Measurements from ENCODE around the gene NIBAN1. TPM values are rescaled to one million over a fixed set of nuclear protein-coding genes. Genes with fewer than 3 reads are reported as not detected.

Gene NIBAN1
- total and polyA plus RNA-seq, 7 experiments from 2014 or later, result 0.20 to 41.6 (median 2.3) TPM

- intact Hi-C loops (cut with micrococcal nuclease), result loop anchor here in 1 of 2 donors (2.0 to 10.0 kb wide), 4 partner anchors 109 to 1399 kb away; partner anchors contain the start of genes IVNS1ABP, ODR4 and TPR
- DNase-seq, result peak in 1 of 9 donors; percentile 4
- H3K4me1 ChIP-seq (ENCODE audit: control insufficient read depth in 2 of 2, insufficient read depth in 2 of 2, low read length in 2 of 2), result peaks cover 0 to 24% of the 10 kb centered on the region in 2 donors
Measured at GRCh38 chr1:184975208-184975870, 1.0 kb upstream of the NIBAN1 start.

GRCh38 chr1:184974837-184975115 lies 468 bp upstream of the NIBAN1 start:
- peaks cover 0 to 24% of the 10 kb centered on the region in 2 donors for H3K4me1 ChIP-seq (ENCODE audit: control insufficient read depth in 2 of 2, insufficient read depth in 2 of 2, low read length in 2 of 2)
- POLR2A ChIA-PET, result interaction anchor here (0.5 kb wide), 1 partner anchor 19 kb away, joined by 6 read pairs; no protein-coding TSS in a partner anchor
- no peaks in the 10 kb centered on the region for H3K36me3 ChIP-seq (ENCODE audit: control insufficient read depth in 2 of 3, insufficient read depth in 3 of 3, low read length in 3 of 3)
- DNase-seq, result no peak
- Mint-ChIP-seq H3K4me1 (peaks cover 9 to 46% (median 21%) of the 10 kb centered on the region in 7 donors), H3K4me3 (peak overlapping the region; percentile 40 to 90 (median 78)), H3K36me3 (peaks cover 0 to 10% (median 0%) of the 10 kb centered on the region in 5 donors), H3K9me3 (peaks cover 0 to 4% (median 0%) of the 10 kb centered on the region in 11 donors), H3K27ac (peak overlapping the region in 2 of 9 donors; percentile 8 to 76), H3K27me3 (peaks cover 12 to 39% (median 29%) of the 10 kb centered on the region in 5 donors)
- H3K4me3 ChIP-seq (ENCODE audit: low read length), result peak overlapping the region; percentile 63
- H3K9me3 ChIP-seq (ENCODE audit: control insufficient read depth in 2 of 3, low read length in 3 of 3), result no peaks in the 10 kb centered on the region
- intact Hi-C loops (cut with micrococcal nuclease), result loop anchor here in 1 of 2 donors (1.0 to 10.0 kb wide), 5 partner anchors 8 to 1400 kb away; partner anchors contain the start of genes IVNS1ABP, ODR4 and TPR
- CTCF ChIA-PET, result interaction anchor here (1.5 kb wide), 1 partner anchor 169 kb away, joined by 5 read pairs; no protein-coding TSS in a partner anchor
- H3K27me3 ChIP-seq (ENCODE audit: control insufficient read depth in 2 of 2, insufficient read depth in 2 of 2, low read length in 2 of 2), result no peaks in the 10 kb centered on the region
- no peak for ATAC-seq
- no peak overlapping the region for H3K27ac ChIP-seq (ENCODE audit: low read depth, low read length)

More at GRCh38 chr1:184975208-184975870, 1.0 kb upstream of the NIBAN1 start:
- Histone ChIP-seq H3K27me3 (ENCODE audit: control insufficient read depth in 2 of 2, insufficient read depth in 2 of 2, low read length in 2 of 2) (no peaks in the 10 kb centered on the region), H3K4me3 (ENCODE audit: low read length) (no peak overlapping the region), H3K27ac (ENCODE audit: low read depth, low read length) (no peak overlapping the region), H3K9me3 (ENCODE audit: control insufficient read depth in 2 of 3, low read length in 3 of 3) (no peaks in the 10 kb centered on the region), H3K36me3 (ENCODE audit: control insufficient read depth in 2 of 3, insufficient read depth in 3 of 3, low read length in 3 of 3) (no peaks in the 10 kb centered on the region)
- ChIA-PET CTCF (interaction anchor here (1.5 kb wide), 1 partner anchor 170 kb away, joined by 5 read pairs; no protein-coding TSS in a partner anchor), POLR2A (interaction anchor here (0.5 kb wide), 1 partner anchor 19 kb away, joined by 6 read pairs; no protein-coding TSS in a partner anchor)
- peak overlapping the region in 1 of 9 donors; percentile 60 for H3K27ac Mint-ChIP-seq
- H3K9me3 Mint-ChIP-seq, result peaks cover 0 to 4% (median 0%) of the 10 kb centered on the region in 11 donors
- peaks cover 0 to 7% (median 0%) of the 10 kb centered on the region in 5 donors for H3K36me3 Mint-ChIP-seq
- H3K4me1 Mint-ChIP-seq, result peaks cover 9 to 43% (median 21%) of the 10 kb centered on the region in 7 donors
- ATAC-seq, result no peak
- H3K4me3 Mint-ChIP-seq, result peak overlapping the region; percentile 40 to 90 (median 58)
- peaks cover 12 to 39% (median 29%) of the 10 kb centered on the region in 5 donors for H3K27me3 Mint-ChIP-seq

- Histone ChIP-seq H3K27me3 (ENCODE audit: control insufficient read depth in 2 of 2, insufficient read depth in 2 of 2, low read length in 2 of 2) (no peaks in the 10 kb centered on the region), H3K4me1 (ENCODE audit: control insufficient read depth in 2 of 2, insufficient read depth in 2 of 2, low read length in 2 of 2) (peaks cover 0 to 24% of the 10 kb centered on the region in 2 donors), H3K36me3 (ENCODE audit: control insufficient read depth in 2 of 3, insufficient read depth in 3 of 3, low read length in 3 of 3) (no peaks in the 10 kb centered on the region), H3K9me3 (ENCODE audit: control insufficient read depth in 2 of 3, low read length in 3 of 3) (no peaks in the 10 kb centered on the region), H3K27ac (ENCODE audit: low read depth, low read length) (peak overlapping the region; percentile 7), H3K4me3 (ENCODE audit: low read length) (peak overlapping the region; percentile 63)
- peak in 1 of 9 donors; percentile 36 for DNase-seq
- ChIA-PET POLR2A (no interaction called here), CTCF (interaction anchor here (1.1 kb wide), 1 partner anchor 9 kb away, joined by 3 read pairs; no protein-coding TSS in a partner anchor)
- H3K9me3 Mint-ChIP-seq, result peaks cover 0 to 4% (median 0%) of the 10 kb centered on the region in 11 donors
- H3K4me3 Mint-ChIP-seq, result peak overlapping the region; percentile 82 to 96 (median 90)
- peaks cover 12 to 38% (median 27%) of the 10 kb centered on the region in 5 donors for H3K27me3 Mint-ChIP-seq
- H3K27ac Mint-ChIP-seq, result peak overlapping the region; percentile 11 to 94 (median 58)
- ATAC-seq, result peak; percentile 73
- intact Hi-C loops (cut with micrococcal nuclease), result loop anchor here (1.0 to 10.0 kb wide), 8 partner anchors 9 to 1401 kb away; partner anchors contain the start of genes RNF2 (in 2 of the 2), IVNS1ABP (in 1 of the 2), ODR4 (in 1 of the 2) and SWT1 (in 1 of the 2)
- peaks cover 9 to 56% (median 21%) of the 10 kb centered on the region in 7 donors for H3K4me1 Mint-ChIP-seq
- peaks cover 0 to 10% (median 0%) of the 10 kb centered on the region in 5 donors for H3K36me3 Mint-ChIP-seq
Measured at GRCh38 chr1:184973272-184974055, 844 bp downstream of the NIBAN1 start.

- H3K4me1 Mint-ChIP-seq, result peaks cover 9 to 60% (median 21%) of the 10 kb centered on the region in 7 donors
- no peak overlapping the region for H3K27ac ChIP-seq (ENCODE audit: low read depth, low read length)
- no peak for ATAC-seq
- peak overlapping the region in 1 of 9 donors; percentile 94 for H3K27ac Mint-ChIP-seq
- H3K4me3 ChIP-seq (ENCODE audit: low read length), result peak overlapping the region; percentile 63
- H3K9me3 ChIP-seq (ENCODE audit: control insufficient read depth in 2 of 3, low read length in 3 of 3), result no peaks in the 10 kb centered on the region
- H3K9me3 Mint-ChIP-seq, result peaks cover 0 to 4% (median 0%) of the 10 kb centered on the region in 11 donors
- POLR2A ChIA-PET, result no interaction called here
- intact Hi-C loops (cut with micrococcal nuclease), result loop anchor here (1.0 to 10.0 kb wide), 7 partner anchors 10 to 1402 kb away; partner anchors contain the start of genes RNF2 (in 2 of the 2), IVNS1ABP (in 1 of the 2), ODR4 (in 1 of the 2) and SWT1 (in 1 of the 2)
- H3K36me3 Mint-ChIP-seq, result peaks cover 0 to 10% (median 0%) of the 10 kb centered on the region in 5 donors
- no peaks in the 10 kb centered on the region for H3K27me3 ChIP-seq (ENCODE audit: control insufficient read depth in 2 of 2, insufficient read depth in 2 of 2, low read length in 2 of 2)
- H3K4me1 ChIP-seq (ENCODE audit: control insufficient read depth in 2 of 2, insufficient read depth in 2 of 2, low read length in 2 of 2), result peaks cover 0 to 24% of the 10 kb centered on the region in 2 donors
- peaks cover 12 to 31% (median 21%) of the 10 kb centered on the region in 5 donors for H3K27me3 Mint-ChIP-seq
- CTCF ChIA-PET, result interaction anchor here (1.1 to 1.4 kb wide), 2 partner anchors 10 to 12 kb away, joined by 3 to 4 read pairs; no protein-coding TSS in a partner anchor
- H3K36me3 ChIP-seq (ENCODE audit: control insufficient read depth in 2 of 3, insufficient read depth in 3 of 3, low read length in 3 of 3), result no peaks in the 10 kb centered on the region
- peak overlapping the region in 9 of 10 donors; percentile 86 to 96 (median 90) for H3K4me3 Mint-ChIP-seq
- no peak for DNase-seq
Measured at GRCh38 chr1:184972315-184973055, 1.8 kb downstream of the NIBAN1 start.

GRCh38 chr1:184971522-184972265 lies 2.6 kb downstream of the NIBAN1 start:
- H3K36me3 Mint-ChIP-seq, result peaks cover 0 to 11% (median 0%) of the 10 kb centered on the region in 5 donors
- no peak overlapping the region for H3K4me3 Mint-ChIP-seq
- POLR2A ChIA-PET, result no interaction called here
- ATAC-seq, result no peak
- H3K9me3 Mint-ChIP-seq, result peaks cover 0 to 4% (median 0%) of the 10 kb centered on the region in 11 donors
- peaks cover 6 to 25% (median 15%) of the 10 kb centered on the region in 5 donors for H3K27me3 Mint-ChIP-seq
- Histone ChIP-seq H3K27ac (ENCODE audit: low read depth, low read length) (no peak overlapping the region), H3K4me1 (ENCODE audit: control insufficient read depth in 2 of 2, insufficient read depth in 2 of 2, low read length in 2 of 2) (peaks cover 0 to 24% of the 10 kb centered on the region in 2 donors), H3K36me3 (ENCODE audit: control insufficient read depth in 2 of 3, insufficient read depth in 3 of 3, low read length in 3 of 3) (no peaks in the 10 kb centered on the region), H3K4me3 (ENCODE audit: low read length) (no peak overlapping the region), H3K9me3 (ENCODE audit: control insufficient read depth in 2 of 3, low read length in 3 of 3) (no peaks in the 10 kb centered on the region), H3K27me3 (ENCODE audit: control insufficient read depth in 2 of 2, insufficient read depth in 2 of 2, low read length in 2 of 2) (no peaks in the 10 kb centered on the region)
- intact Hi-C loops (cut with micrococcal nuclease), result loop anchor here (2.0 to 10.0 kb wide), 4 partner anchors 17 to 1403 kb away; partner anchors contain the start of genes RNF2 (in 2 of the 2), IVNS1ABP (in 1 of the 2), ODR4 (in 1 of the 2) and TPR (in 1 of the 2)
- no peak for DNase-seq
- H3K4me1 Mint-ChIP-seq, result peaks cover 9 to 64% (median 21%) of the 10 kb centered on the region in 7 donors
- no peak overlapping the region for H3K27ac Mint-ChIP-seq
- CTCF ChIA-PET, result interaction anchor here (0.6 to 1.4 kb wide), 2 partner anchors 13 to 220 kb away, joined by 3 to 4 read pairs; no protein-coding TSS in a partner anchor
